HG02763 (cell line): ENCODE data around the gene RHOH.
A peak's percentile ranks its signal among the peaks of the same experiment; 100 is the strongest.
"Not testable (repeated sequence)": the region's sequence is repeated elsewhere in the genome, so short reads cannot be mapped to it uniquely, and the experiment has no call there.

Source experiments
- ATAC-seq: cut with Tn5 transposase; IDR thresholded peaks from one replicate; pipeline ENCODE4 v1.9.1; 2021; ENCODE audit warnings: mild to moderate bottlenecking, moderate library complexity; ENCODE audit not compliant: unreplicated experiment

Gene RHOH

DNA sequence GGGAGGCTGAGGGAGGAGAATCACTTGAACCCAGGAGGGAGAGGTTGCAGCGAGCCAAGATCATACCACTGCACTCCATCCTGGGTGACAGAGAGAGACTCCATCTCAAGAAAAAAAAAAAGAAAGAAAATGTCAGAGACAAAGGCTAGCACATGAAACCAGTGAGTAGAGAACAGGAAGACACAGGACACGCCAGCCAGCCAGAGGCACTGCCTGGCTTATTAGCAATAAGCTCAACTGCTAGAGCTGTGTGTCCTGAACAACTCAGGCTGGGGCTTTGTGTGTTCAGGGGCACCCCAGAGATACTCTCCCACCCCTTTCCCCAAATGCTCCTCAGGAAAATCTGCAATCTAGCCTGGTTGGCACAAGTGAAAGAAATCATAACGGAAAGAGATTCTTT is 60.0 kb downstream of the RHOH start:
- ATAC-seq = no peak

DNA sequence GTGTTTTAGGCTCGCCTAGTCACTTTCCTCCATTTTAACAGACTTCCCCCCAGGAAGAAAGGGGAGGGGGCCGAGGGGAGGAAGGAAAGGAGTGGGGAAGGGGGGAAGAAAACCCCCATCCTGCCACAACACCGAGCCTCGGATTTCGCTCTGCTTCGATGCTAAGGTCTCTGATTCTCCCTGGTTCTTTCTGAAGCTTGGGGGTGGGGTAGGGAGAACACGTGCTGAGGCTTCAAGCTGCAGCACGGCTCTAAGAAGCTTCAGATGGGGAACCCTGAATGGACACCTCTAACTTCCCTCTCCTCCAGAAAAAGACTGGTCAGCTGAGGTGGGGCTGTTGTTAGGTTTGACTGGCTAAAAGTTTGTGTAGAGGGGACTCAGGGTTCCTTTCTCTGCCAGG is 61.8 kb downstream of the RHOH start:
- ATAC-seq = no peak

DNA sequence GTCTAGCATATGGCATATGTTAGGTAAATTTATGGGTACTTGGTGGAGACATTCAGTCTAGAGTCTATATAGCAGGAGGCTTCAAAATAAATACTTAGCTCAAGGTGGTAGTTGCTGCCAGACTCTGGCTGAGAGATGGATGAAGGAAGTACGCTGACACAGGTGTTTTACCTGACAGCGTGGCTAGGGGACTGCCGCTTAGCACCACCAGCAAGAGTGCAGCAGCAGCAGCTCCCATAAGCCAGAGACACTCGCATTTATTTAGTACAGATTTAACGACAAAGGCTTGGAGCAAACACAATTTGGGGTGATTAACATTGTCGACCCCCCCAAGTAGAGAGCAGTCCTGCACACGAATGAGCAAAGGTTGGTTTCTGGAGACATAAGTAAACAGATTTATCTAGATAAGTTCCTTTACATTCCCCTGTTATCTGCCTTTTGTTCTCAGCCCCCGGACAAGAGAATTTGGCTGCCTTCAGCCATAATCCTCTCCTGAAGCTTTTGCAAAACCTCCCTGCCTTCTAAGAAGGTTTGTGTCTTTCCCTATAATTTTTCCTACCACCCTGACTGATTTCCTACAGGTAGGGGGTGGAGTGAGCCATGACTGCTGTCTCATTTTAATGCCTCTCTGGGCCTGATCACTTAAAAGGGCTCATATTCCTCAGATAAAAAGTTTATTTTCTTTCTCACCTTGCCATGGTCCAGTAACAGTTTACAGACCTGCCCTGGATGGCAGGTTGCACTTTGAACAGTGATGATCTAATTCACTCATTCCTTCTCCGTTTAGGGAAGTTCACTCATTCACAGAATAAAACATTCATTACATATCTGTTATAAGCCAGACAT is 64.6 kb downstream of the RHOH start:
- no peak for ATAC-seq

DNA sequence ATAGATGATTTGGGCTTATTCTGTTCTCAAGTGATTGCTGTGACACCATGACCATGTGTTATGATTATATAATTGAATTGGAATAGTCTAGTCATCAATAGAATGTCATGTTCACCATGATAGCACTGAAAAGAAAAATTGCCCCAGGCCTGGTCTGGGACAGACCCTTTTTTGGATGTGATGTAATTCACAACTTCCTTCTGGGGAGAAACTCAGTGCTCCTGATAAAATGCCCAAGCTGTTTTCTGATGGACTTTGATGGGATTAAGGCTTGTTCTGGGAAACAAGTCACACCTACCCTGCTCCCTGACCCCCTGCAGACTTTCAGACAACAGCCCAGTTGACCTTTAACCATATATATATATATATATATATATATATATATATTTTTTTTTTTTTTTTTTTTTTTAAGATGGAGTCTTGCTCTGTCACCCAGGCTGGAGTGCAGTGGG is 65.3 kb downstream of the RHOH start:
- no peak for ATAC-seq

DNA sequence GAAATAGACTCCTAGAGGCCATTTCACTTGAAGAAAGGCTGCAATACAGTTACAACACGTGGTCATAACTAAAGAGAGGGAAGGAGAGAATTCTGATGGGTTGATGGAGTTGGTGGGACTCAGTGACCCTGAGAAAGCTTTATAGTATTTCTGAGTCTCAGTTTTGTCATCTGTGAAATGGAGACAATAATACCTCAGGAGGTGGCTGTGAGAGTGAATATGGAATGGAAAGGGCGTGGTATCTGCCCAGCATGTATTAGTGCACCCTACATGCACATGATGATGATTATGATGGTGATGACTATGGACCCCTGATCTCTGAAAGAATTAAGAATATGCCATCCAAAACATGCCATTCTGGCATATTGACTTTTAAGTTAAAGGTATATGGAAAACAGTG is 66.0 kb downstream of the RHOH start:
- no peak for ATAC-seq

DNA sequence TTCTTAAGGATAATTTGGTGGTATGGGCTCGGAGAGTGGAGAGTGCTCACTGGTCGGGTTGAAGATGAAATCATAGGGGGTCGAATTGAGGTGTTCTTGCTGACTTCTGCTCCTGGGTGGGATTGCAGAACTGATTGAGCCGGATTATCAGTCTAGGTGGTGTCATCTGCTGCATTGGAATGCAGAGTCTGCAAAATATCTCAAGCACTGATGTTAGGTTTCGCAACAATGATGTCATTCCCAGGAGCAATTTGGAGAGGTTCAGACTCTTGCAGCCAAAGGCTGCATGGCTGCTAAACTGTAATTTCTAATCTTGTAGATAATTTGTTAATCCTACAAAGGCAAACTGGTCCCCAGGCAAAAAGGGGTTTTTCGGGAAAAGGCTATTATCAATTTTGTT is 67.7 kb downstream of the RHOH start:
- no peak for ATAC-seq

DNA sequence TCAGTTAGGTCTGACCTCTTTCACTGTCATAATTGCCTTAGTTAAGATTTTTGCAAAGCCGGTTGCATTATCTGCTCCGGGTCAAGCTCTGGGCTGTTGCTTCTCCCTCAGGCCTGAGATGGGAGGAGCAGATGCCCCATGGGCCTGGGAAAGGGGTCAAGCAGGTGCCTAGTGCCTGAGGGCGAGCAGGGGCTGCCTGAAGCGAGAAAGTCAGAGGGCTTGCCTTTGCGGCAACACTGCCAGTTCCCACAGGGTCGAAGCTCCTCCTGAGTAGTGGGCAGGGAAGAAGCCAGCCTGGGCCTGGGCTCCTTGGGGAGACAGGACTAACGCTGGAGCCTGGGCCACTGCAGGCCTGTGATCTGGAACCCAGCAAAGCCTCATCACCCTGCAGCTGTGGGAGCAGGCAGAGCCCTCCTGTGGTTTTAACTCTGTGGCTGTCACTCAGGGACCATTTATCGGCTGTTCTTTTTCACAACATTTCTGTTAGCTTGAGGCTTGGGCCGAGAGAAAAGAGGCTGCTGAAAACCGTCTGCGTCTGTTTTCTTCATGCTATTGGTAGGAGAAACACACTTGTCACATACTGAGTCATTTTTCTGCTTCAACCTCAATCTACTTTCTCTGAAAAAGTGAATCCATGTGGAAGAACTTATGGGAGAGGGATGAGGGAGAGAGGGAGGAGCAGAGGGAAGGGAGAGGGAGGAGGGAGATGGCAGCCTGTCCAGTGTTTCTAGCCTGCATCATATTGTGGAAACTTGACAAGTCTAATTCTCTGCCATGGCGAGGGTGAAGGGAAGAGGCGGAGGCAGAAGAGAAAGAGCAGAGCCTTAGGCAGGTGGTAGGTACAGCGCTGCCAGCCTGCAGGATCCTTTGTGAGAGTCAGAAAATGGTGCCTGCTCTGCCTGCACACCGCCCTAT is 68.4 kb downstream of the RHOH start:
- no peak for ATAC-seq

DNA sequence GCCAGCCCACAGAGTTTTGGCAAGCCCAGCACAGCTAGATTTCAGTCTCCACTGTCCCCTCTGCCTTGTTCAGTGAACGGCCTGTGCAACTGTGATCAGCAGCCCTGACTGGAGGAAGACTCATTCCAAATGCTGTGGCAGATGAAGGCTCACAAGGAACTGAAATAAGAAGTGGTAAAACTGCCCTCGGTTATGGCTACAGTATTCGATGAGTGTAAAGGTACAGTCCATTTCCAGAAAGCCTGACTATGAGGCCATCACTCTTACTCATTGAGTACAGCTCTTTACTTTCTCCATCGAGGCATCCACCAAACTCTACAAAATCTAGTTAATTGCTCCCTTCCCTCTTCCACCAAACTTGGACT is 69.1 kb downstream of the RHOH start:
- ATAC-seq = no peak

DNA sequence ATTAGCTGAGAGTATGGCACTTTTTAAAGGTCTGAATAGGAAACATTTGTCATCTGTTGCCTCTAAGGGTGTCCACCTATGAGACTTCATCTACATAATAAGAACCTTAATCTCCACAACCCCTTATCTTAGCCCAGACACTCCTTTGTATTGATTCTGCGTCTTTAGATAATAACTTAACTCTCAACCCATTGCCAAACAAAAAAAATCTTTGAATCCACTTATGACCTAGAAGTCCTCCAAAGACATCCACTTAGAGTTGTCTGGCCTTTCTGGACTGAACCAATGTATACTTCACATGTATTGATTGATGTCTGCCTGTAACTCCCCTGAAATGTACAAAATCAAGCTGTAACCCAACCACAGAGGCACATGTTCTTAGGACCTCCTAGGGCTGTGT is 72.3 kb downstream of the RHOH start:
- no peak for ATAC-seq

DNA sequence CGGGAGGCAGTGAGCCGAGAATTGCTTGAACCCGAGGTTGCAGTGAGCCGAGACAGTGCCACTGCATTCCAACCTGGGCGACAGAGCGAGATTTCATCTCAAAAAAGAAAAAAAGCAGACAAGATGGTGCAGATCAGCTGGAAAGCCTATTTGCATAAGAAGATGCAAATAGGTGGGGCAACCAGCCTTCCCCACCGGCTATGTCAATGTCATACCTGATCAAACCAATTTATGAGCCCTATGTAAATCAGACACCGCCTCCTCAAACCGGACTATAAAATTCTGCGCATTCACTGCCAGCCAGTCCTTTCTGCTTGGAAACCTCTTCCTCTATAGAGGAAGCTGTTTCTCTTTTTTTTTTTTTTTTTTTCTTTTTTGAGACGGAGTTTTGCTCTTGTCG is 73.8 kb downstream of the RHOH start:
- ATAC-seq = no peak

DNA sequence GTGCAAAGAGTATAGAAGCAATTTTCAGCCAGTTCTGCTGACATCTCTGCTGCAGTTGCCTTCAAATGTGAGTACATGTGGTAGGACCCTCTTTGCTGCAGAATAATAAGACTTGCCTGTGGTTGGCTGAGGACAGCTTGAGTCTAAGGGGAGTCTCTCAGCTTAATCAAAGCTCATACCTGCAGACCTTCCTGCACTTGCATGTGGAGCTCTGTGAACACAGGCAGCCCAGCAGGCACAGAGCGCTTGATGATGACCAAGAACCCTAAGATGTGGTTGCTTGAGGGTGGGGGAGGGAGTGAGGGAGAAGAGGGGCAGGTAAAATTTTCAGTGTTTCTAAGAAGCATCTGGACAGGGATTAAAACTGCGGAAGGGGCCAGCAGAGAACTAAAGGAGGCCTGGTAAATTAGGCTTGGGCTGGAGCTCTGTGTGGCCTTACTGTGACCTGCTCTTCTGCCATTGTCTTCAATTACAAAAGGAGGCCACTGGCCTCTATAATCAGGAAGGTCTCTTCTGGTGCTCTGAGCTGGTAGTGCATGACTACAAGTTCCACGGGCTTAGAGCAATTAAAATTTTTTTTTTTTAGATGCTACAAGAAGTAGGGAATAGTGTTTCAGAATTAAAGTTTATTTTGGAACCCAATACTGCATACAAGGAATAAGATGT is 78.4 kb downstream of the RHOH start:
- ATAC-seq = no peak

DNA sequence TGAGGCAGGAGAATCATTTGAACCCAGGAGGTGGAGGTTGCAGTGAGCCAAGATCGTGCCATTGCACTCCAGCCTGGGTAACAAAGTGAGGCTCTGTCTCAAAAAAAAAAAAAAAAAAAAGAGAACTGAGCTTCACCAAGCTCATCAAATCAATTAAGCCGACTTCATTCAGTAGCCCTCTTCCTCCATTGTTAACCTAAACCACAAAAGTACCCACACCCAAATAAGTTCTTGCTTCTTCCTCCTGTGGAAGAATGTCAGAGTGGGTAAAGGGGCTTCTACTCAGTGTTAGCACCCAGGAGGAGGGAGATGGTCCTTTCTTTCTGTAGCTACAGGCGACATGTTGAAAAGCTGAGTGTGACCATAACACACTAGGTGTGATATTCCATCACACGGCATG is 79.7 kb downstream of the RHOH start:
- ATAC-seq = no peak

DNA sequence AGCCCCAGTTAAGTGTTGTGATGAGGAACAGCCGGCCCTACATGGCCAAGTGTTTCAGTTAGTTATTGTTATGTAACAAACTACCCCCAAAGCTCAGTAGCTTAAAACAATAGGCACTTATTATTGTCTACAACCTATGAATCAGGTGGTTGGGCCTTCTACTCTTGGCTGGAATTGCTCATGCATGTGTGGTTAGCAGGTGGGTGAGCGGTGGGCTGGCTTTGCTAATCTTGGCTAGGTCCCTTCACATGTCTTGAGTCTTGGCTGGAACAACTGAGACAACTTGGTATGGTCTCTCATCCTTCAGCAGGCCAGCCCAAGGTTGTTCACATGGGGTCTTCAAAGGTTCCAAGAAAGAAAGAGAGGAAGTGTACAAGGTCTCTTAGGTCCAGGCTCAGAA is 83.8 kb downstream of the RHOH start:
- ATAC-seq = no peak

DNA sequence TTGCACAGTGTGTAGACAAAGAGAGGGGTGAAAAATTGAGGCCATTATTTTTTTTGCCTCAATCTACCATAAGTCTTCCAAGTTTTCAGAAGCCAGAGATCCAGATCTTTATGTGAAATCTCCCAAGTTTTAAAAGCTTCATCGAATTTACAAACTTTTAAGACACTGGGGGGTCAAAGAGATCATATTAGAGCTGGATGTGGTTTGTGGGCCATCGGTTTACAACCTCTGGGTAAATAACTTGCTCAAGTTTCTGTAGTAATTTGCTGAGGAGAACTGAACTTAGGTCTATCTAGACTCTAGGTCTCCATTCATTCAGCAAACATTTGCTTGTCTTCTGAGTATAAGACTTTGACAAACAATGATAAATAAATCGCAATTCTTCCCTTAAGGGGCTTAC is 84.3 kb downstream of the RHOH start:
- ATAC-seq = no peak

DNA sequence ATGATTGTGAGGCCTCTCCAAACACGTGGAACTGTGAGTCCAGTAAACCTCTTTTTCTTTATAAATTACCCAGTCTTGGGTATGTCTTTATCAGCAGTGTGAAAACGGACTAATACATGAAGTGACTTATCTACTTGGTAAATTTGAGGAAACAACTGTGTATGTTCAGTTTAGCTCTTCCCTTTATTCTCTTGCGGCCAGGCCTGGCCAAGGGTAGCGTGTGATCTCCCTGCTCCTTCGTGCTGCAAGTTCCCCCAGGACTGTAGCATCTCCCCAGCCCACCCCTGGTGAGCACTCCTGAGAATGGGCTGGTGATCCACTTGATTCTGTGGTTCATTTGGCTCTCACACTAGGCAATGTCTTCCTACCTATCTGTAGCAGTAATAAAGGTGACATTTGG is 85.1 kb downstream of the RHOH start:
- ATAC-seq = no peak

DNA sequence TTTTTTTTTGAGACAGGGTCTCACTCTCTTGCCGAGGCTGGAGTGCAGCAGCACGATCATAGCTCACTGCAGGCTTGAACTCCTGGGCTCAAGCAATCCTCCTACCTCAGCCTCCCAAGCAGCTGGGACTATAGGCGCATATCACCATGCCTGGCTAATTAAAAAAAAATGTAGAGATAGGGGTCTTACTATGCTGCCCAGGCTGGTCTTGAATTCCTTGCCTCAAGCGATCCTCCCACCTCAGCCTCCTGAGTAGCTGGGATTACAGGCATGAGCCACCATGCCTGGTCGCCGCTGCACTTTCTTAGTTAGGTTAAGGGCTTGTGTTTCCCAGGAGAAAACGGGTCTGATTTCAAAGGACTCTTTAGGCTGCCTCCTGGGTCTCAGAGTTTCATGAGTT is 86.0 kb downstream of the RHOH start:
- not testable (repeated sequence) for ATAC-seq

DNA sequence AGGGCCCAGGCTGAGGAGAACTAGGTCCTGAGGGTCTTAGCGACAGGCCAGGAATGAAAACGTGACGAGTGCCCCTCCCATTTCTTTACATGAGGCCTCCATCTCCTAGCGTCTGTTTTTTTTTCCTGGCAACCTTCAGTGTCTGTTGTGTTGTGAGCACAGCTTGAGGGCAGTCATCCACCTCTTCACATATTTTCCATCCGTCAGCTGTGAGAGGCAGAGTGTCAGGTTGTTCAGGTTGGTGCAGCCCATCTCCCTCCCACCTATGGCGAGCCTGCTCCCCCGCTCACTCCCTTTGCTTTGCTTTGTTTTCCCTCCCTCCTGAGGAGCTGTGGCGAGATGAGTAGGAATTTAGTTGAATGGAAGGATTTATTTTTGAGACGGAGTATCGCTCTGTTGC is 86.6 kb downstream of the RHOH start:
- no peak for ATAC-seq

DNA sequence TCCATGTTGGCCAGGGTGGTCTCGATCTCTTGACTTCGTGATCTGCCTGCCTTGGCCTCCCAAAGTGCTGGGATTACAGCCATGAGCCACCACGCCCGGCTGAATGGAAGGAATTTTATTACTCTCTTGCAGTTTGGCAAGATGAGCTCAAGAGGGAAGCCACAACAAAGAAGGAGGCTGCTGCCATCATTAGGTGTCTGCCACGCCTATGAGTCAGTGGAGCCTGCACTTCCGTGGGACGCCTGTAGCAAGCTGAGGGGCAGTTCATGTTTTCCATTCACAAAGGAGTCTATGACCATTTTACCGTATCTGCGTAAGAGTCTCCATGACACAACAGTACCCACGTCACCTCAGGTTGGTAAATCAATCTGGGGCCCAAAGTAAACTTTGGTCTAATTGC is 87.1 kb downstream of the RHOH start:
- ATAC-seq = no peak

DNA sequence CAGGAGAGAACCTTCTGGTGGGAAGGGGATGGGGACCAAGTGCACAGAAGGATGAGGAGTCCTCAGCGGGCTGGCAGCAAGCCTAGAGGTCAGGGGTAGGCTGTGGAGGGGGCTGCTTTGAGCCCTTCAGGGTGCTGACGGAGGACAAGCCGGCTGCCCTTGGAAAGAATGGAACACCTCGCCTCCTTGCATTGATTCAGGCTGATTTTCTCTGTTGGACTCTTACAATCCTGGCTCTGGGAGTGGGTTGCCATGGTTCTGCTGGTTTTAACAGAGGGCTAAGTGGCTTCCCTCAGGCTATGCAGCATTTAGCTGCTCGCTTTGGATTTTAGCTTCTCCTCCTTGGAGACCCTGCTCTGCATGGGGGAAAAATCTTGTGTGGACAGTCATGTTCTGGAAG is 88.9 kb downstream of the RHOH start:
- no peak for ATAC-seq

DNA sequence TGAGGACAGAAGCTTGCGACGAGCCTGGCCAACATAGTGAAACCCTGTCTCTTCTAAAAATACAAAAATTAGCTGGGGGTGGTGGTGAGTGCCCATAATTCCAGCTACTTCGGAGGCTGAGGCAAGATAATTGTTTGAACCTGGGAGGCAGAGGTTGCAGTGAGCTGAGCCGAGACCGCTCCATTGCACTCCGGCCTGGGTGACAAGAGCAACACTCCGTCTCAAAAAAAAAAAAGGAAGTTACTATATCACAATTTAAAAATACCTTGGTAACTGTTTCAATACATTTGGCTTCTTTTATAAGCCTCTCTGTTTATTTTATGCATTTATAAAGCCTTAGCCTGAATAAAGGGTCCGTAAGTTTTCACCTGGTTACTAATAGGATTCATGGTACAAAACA is 91.7 kb downstream of the RHOH start:
- ATAC-seq = no peak

DNA sequence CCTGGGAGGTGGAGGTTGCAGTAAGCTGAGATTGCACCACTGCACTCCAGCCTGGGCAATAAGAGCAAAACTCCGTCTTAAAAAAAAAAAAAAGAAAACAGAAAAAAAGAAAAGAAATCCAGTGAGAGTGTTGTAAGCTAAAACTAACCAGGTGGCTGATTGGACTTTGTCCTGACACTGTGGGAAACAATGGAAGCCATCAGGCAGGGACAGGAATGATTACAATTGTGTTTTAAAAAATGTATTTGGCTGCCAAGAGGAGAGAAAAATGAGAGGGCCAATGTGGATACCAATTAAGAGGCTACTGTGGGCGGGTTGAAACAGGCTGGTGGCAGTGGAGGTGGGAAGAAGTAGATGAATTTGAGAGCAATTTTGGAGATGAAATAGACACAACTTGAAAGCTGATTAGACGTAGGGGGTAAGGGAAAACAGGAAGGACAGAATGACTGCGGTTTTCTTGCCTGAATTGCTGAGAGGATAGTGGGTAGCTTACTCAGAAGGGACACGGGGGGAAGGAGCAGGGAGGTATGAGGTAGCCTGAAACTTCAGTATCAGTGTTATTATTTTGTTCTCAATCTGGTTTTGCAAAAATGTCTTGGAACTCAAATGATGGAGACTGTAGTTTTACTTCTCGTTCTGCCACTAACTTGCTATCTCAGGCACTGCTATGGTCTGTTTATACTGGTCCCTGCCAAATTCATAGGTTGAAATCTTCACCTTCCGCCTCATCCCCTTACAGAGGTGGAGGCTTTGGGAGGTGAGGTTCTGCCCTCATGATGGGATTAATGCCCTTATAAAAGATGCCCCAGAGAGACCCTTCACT is 92.7 kb downstream of the RHOH start:
- ATAC-seq = peak; percentile 42
